ENCODE measurements around the gene BRD4. TPM values are rescaled to one million over a fixed set of nuclear protein-coding genes. Genes with fewer than 3 reads are reported as not detected.

The BRD4 gene
- total and polyA plus RNA-seq, 10 of the 15 experiments (the other 5 are each of a cell fraction or from before 2014, with no cell fraction given), result 5.3 to 84.4 (median 11.8) TPM

DNA sequence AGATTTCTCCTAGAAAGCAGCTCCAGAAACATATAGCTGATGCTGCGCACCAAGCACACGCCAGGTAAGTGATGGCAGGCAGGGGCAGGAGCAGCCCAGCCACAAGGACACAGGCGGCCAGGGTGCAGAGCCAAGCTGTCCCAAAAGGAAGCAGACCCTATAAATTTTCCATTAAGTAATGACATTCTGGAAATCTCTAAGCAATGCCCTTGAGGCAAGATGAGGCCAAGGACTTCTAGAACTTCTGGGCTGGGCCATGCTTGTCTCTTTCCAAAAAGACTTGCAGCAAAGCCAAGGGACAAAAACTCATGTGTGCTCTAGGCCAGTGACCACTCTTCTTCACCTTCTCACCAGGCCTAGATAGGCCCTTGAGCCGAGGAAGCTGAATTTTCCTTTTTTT is 57.9 kb downstream of the BRD4 start:
- H3K4me3 ChIP-seq, result no peak overlapping the region
- intact Hi-C loops (cut with micrococcal nuclease; ENCODE audit: unreplicated experiment), result no loop called here
- POLR2A ChIA-PET, result no interaction called here
- SMC1A ChIA-PET (ENCODE audit: uncharacterized antibody, unreplicated experiment), result no interaction called here
- no peak overlapping the region for H3K27ac ChIP-seq (ENCODE audit: control insufficient read depth, insufficient read depth)
- RAD21 ChIA-PET (ENCODE audit: unreplicated experiment), result no interaction called here
- FAIRE-seq (no peak), DNase-seq (ENCODE audit: low read depth, low spot score) (no peak), ATAC-seq (no peak)
- WGBS (ENCODE audit: insufficient coverage, insufficient replicate concordance, low lambda C conversion rate, missing lambda C conversion rate), result 72% methylated on average over 4 of the region's 4 CpGs
- peaks cover 70% of the 10 kb centered on the region for H3K79me2 ChIP-seq (ENCODE audit: control insufficient read depth, insufficient read depth, low read length)
- CTCF ChIA-PET, result interaction anchor here (0.9 to 1.4 kb wide), 2 partner anchors 9 to 14 kb away, joined by 3 read pairs; no protein-coding TSS in a partner anchor
- BruUV-seq (replicated peaks), result no TSS peak
- H2AFZ ChIP-seq (ENCODE audit: control insufficient read depth, low read depth, low read length), result no peak overlapping the region
- in situ Hi-C loops (cut with MboI), result no loop called here
- H3K27me3 ChIP-seq (replicated peaks in 1 of 2; ENCODE audit: control insufficient read depth in 2 of 2, insufficient read depth in 2 of 2, low read length in 1 of 2), result no peaks in the 10 kb centered on the region
- H3K9ac ChIP-seq (ENCODE audit: control insufficient read depth, insufficient read depth, low read length), result no peak overlapping the region
- no peaks in the 10 kb centered on the region for H3K4me1 ChIP-seq (ENCODE audit: control insufficient read depth, insufficient read depth, low read length)
- H4K20me1 ChIP-seq (ENCODE audit: control insufficient read depth, insufficient read depth), result peaks cover 19% of the 10 kb centered on the region
- no peak overlapping the region for H3K4me2 ChIP-seq (ENCODE audit: control insufficient read depth, insufficient read depth)
- no peaks in the 10 kb centered on the region for H3K9me3 ChIP-seq (replicated peaks; ENCODE audit: control insufficient read depth, insufficient read depth, low read length)
- TF ChIP-seq E4F1 (IDR thresholded peaks at IDR 0.05; ENCODE audit: borderline replicate concordance, partially characterized antibody), result no peak
- no peak for TF ChIP-seq POLR2AphosphoS5 (IDR thresholded peaks at IDR 0.05; ENCODE audit: low read length)
- TF ChIP-seq NFYA (IDR thresholded peaks at IDR 0.05; ENCODE audit: borderline replicate concordance, low read depth, low read length), result no peak
- TF ChIP-seq BACH1 (IDR thresholded peaks at IDR 0.05; ENCODE audit: borderline replicate concordance), result no peak
- no peak for TF ChIP-seq NFYB (IDR thresholded peaks at IDR 0.05; ENCODE audit: insufficient read depth, low read depth, low read length)
- TF ChIP-seq NRF1 (conservative IDR thresholded peaks at IDR 0.05; ENCODE audit: low read depth, low read length), result no peak
- TF ChIP-seq MTA3 (IDR thresholded peaks at IDR 0.05; ENCODE audit: borderline replicate concordance, low read length), result no peak
- no peak for TF ChIP-seq KLF5 (IDR thresholded peaks at IDR 0.05; ENCODE audit: partially characterized antibody)
- no peak for TF ChIP-seq FOS (IDR thresholded peaks at IDR 0.05; ENCODE audit: borderline replicate concordance, extremely low read depth, insufficient read length)
- TF ChIP-seq HCFC1 (IDR thresholded peaks at IDR 0.05; ENCODE audit: low read length), result no peak
- no peak for TF ChIP-seq SREBF2 (IDR thresholded peaks at IDR 0.05; ENCODE audit: low read length)
- no peak for TF ChIP-seq SUZ12 (IDR thresholded peaks at IDR 0.05; ENCODE audit: unreplicated experiment)
- TF ChIP-seq YBX1 (IDR thresholded peaks at IDR 0.05), result no peak
- peaks cover 13 to 32% of the 10 kb centered on the region in 2 experiments; a peak in 3 of 4 replicates for H3K36me3 ChIP-seq (ENCODE audit: control insufficient read depth in 2 of 2, insufficient read depth in 2 of 2, low read length in 1 of 2)
